ENCODE data around the gene CDH6.

- TF ChIP-seq, protein P1, sequence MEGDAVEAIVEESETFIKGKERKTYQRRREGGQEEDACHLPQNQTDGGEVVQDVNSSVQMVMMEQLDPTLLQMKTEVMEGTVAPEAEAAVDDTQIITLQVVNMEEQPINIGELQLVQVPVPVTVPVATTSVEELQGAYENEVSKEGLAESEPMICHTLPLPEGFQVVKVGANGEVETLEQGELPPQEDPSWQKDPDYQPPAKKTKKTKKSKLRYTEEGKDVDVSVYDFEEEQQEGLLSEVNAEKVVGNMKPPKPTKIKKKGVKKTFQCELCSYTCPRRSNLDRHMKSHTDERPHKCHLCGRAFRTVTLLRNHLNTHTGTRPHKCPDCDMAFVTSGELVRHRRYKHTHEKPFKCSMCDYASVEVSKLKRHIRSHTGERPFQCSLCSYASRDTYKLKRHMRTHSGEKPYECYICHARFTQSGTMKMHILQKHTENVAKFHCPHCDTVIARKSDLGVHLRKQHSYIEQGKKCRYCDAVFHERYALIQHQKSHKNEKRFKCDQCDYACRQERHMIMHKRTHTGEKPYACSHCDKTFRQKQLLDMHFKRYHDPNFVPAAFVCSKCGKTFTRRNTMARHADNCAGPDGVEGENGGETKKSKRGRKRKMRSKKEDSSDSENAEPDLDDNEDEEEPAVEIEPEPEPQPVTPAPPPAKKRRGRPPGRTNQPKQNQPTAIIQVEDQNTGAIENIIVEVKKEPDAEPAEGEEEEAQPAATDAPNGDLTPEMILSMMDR (IDR thresholded peaks at IDR 0.05; ENCODE audit: insufficient read depth, low read length, poor library complexity, severe bottlenecking), result no peak
- TF ChIP-seq EZH2phosphoT487 (conservative IDR thresholded peaks at IDR 0.05; ENCODE audit: low read length), result no peak
Measured at GRCh38 chr5:31204958-31205357, 11.5 kb downstream of the CDH6 start.

Data from SU-DHL-6 (cell line).